HG02763 (cell line): ENCODE measurements around the gene RPS2.
"Not testable (repeated sequence)": the region's sequence is repeated elsewhere in the genome, so short reads cannot be mapped to it uniquely, and the experiment has no call there.

Experiments used
- ATAC-seq: cut with Tn5 transposase; IDR thresholded peaks from one replicate; pipeline ENCODE4 v1.9.1; 2021; ENCODE audit warnings: mild to moderate bottlenecking, moderate library complexity; ENCODE audit not compliant: unreplicated experiment

Gene RPS2

DNA sequence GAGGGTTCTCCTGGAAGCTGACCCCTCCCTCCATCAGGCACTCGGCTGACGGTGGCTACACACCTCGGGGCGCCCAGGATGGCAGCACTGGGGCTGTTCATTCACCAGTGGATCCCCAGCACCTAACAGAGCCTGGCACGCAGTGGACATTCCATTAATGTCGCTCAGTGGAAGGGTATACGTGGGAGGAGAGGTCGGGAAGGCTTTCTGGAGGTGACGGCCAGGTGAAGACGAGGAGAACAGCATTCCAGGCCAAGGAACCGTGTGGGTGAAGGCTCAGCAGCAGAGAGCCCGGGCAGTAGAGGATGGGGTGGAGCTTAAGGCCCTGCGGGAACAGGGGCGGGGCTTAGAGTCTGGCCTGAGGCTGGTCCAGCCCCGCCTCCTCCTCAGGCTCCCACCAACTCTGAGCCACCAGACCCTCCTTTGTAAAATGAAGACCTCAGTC, 43.9 kb downstream of the RPS2 start:
- no peak for ATAC-seq

DNA sequence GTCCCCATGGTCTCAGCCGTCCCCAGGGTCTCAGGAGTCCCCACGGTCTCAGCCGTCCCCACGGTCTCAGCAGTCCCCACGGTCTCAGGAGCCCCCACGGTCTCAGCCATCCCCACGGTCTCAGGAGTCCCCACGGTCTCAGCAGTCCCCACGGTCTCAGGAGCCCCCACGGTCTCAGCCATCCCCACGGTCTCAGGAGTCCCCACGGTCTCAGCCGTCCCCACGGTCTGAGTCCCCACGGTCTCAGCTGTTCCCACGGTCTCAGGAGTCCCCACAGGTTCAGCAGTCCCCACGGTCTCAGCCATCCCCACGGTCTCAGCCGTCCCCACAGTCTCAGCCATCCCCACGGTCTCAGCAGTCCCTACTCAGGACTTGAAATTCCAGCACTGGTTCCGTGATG, 44.5 kb downstream of the RPS2 start:
- ATAC-seq = not testable (repeated sequence)

DNA sequence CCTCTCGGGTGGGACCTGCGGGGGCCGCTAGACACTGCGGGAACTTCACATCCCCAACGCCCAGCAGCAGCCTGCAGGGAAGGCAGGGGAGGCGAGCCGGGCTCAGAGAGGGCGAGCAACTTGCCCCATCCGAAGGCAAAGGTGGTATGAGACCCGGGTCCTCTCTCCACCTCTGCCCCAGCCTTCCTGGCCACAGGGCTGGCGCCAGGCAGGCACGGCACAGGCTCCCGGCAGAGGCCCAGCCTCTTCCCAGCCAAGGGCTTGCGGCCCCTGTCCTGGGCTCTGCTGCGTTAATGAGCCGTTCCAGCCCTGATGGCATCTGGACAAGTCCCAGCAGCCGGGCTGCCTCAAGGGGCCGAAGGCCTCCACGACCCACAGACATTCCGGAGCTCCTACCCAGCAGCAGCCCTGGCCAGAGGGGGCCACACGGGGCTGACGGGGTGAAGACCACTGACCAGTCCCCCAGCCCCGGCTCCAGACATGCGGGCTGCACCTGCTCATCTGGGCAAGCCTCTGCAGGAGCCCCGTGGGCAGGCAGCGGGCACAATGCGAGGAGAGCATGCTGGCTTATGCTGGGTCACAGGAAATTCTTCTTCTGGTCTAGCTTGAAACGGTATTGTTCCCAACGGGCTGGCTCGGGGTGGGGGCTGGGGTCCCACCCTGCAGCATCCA, 45.2 kb downstream of the RPS2 start:
- no peak for ATAC-seq

DNA sequence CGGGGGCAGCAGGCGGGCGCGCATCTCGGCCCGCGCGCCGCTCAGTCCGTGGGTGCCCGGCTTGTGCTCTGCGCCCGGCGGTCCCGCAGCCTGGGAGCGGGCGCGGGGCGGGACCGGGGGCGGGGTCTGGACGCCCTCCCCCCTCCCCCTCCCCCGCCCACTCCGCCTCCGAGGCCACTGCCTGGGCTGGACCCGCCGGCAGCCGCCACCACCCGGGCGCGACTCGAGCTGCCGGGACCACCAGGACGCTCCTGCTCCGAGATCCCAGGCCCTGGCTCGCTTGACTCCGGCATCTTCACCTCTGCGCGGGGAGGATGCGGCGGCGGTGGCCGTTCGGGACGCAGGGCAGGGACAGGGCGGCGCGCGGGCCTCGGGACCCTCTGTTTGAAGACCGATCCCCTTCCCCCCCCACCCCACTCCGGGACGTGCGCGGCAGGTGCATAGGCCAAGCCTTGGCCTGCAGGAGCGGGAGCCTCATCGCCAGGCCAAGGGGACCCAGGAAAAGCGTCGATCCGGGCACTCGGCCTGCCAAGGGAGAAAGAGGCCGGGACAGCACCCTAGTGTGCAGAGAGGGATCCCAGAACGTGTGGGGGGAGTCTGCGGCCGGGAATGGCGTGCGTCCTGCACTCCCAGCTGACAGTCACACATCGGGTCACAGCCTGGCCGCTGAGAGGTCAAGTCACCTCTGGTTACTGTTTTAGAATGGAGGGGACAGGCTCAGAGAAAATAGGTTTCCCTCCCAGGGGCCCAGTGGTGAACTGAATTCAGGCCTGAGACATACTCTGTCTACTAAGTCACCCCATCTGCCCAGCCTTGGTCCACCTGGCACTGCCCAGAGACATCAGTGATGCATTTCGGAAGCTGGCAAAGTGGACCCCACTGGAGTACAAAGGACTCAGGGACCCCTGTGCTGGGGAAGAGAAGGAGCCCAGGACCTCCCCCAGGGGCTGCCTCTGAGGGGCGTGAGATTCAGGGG, 46.0 kb downstream of the RPS2 start, which contains the start of gene HS3ST6:
HS3ST6 (minus strand) TSS at position 65 of the 976 bp plus-strand sequence. CDS start 92 bp downstream, outside the sequence.
- no peak for ATAC-seq

DNA sequence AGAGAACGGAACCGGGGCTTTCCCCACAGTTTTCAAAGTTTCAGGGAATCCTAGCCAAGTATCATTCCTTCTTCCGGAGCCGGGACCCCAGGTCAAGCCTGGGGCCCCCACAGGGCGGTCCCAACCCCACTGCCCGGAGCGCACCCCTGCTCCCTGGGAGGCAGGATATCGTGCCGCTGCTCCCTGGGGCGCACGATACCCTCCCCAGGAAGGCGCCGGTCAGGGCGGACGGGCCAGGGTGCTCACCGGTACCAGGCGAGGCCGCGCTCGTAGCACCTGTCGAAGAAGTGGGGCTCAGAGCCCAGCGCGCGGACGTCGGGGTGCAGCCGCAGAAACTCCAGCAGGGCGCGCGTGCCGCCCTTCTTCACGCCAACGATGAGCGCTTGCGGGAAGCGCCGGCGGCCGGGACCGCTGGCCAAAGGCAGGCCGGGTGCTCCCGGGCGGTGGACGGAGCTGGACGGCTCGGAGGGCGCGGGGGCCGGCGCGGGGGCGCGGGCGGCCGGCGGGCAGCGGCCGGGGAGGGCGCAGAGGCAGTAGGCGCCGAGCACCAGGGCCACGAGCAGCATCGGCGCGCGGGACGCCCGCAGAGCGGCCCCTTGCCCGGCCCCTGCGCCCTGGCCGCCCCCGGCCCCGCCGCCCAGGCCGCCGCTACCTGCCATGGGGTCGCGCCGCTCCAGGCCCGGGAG, 46.8 kb downstream of the RPS2 start:
- no peak for ATAC-seq

DNA sequence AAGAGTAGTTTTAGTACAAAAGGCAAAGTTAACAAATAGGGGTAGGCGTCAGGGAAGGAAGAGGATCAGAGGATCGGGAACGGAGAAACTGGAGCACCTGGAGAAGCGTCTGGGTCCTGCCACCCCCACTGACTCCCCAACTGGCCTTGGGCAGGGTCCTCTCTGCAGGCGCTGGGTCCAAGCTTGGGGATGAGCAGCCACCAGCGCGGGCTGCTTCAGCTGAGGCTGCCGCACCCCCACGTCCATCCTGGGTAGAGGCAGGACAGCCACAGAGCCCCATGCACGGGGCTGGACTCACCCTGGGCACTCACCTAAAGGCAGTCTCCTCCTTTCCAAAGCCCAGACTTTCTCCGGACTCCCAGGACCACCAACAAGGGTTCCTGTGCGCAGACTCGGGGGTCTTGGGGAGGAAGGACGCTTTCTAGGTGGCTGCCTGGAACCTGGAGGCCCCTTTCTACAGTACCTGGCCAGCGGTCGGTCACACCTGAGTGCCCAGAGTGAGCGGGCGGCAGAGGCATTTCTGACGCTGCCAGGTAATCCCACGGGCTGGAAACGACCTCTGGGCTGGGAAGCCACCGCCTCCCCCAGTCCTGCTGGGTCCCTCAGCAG, 47.5 kb downstream of the RPS2 start:
- ATAC-seq = no peak

DNA sequence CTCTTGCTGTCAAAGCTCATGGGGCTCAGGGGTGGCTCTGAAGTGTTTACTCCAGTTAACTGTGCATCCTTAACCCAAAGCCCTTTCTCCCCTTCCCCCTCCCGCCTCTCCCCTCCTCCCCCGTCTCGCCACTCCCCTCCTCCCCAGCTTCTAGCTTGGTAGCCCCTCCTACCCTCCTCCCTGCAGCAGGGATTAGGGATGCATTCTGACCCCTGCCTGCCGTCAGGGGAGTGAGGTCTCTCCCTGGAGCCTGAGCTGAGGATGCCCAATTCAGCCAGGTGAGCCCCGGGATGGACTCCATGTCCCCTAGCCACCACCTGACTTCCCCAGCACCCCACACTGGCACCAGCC, 48.0 kb downstream of the RPS2 start:
- ATAC-seq = no peak

DNA sequence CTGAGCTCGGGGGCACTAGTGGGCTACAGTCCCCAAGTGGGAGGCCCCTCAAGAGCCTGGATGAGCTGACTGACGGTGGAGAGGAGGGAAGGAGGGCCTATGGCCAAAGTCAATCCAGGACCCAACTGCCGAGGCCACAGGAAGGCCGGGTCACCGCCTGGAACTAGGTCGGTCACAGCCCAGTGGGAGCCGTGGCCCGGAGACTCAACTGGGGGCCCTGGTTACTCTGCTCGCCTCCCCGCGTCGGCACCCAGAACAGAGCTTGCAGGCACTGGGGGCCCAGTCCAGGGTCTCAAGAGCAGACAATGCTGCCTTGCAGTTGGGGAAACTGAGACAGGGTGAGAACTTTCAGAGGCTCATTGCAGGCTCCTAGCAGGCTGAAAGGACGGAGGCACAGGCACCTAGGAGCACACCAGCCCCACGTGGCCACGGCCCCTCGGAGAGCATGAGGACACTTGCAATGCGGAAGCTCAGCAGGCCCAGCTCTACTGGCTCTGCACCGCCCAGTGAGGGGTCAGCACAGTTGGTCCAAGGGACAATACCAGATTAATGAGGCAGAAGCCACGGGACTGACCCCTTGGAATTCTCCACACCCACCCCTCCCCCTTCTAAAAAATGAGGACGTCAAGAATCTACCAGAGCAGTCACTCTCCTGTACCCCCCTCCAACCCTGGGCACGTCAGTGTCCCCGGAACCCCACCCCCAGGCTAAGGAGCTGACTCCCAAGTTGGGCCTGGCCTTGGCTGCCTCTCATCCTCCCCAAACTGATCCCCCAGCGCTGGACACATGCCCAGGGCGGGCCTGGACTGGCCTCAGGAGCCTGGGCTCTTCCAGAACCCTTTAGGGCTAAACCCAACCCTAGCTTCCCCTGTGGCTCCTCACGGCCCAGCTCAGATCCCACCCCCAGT, 48.6 kb downstream of the RPS2 start:
- ATAC-seq = no peak

DNA sequence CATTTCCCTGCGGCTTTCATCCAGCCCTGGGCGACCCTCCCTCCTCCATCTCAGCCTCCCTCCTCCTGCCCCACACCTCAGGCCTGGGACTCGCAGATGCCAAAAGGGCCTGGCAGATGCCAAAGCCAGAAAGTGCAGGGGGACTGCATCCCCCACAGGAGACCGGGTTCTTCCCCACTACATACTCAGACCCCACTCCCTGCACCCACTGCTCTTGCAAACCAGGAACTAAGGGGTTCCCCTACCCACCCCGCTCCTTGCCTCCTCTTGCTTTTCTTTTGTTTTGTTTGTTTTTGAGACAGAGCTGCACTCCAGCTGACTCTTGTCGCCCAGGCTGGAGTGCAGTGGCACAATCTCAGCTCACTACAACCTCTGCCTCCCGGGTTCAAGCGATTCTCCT, 49.6 kb downstream of the RPS2 start:
- no peak for ATAC-seq

DNA sequence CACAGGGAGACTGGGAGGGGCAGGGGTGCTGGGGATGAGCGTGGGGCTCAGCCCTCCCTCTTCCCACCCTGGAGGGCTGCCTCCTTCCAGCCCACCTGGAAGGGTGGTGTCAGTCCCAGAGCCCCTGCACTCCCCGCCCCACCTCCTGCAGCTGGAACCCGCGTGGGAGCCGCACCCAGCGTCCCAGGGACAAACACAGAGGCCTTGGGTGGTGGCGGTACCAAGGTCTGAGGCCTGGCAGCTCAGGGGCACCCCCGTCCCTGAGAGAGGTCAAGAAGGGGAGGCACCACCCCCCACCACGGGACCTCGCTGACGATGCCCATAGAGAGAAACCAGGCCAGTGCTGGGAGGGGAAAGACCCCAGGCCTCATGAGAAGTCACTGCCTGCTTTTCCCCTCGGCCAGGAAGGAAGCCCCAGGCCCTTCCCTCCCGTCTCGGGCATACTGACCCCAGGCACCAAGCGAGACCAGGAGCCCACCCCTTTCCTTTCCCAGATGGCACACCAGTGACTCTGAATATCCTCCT, 50.5 kb downstream of the RPS2 start:
- ATAC-seq = no peak

DNA sequence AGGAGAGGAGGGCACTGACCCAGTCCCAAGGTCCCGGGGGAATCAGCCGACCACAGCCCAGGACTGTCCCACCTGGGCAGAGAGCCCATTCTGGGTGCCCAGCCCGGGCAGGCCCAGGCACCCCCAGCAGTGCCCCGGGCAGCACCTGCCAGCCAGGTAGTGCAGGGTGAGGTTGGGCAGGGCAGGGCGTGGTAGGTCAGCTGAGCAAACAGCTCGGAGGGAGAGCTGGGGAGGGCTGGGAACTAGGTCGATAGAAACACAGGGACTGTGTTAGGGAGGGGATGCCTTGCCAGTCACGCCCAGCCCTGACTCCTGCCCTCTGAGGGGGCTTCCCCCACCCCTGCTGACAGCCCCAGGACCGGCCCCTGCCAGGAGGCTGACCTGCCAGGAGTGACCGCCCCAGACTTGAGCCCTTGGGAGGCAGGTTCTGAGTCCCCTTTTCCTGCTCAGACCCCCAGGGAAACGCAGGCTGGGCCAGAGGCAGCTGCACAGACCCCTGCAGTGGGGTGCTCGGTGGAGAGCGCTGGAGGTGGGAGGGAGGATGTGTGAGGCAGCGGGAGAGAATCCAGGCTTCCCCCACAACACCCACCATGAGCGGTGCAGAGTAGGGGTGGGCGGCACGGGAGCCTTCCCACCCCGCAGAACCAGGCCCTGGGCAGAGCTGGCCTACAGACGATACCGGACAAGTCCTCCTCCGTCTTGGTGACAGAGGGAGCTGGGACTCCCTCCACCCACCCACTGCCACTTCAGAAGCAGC, 51.1 kb downstream of the RPS2 start:
- no peak for ATAC-seq

DNA sequence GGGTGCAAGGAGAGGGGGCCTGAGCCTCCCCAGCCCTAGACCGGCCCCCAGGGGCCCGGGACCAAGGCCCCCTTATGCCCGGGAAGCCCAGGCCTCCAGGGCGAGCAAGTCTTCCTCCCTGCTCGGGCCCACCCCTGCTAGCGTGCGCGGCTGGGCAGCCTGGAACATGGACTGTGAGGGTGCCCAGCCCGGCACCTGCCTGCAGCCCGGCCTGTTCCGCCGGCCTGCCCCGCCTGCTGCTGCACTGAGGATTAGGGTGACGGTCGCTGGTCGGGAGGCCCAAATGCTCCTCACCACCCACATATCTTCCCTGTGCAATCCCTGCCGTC, 52.4 kb downstream of the RPS2 start:
- no peak for ATAC-seq
